ENCODE results near the gene ZNF385B.

Gene ZNF385B

GRCh38 chr2:179849719-179850118 is 11.7 kb downstream of the ZNF385B start:
- DNase-seq (ENCODE audit: low spot score in 2 of 2) (no peak), ATAC-seq (replicated peaks; ENCODE audit: extremely low read depth, poor library complexity, severe bottlenecking) (no peak)
- Mint-ChIP-seq H3K36me3 (ENCODE audit: insufficient read depth) (no peaks in the 10 kb centered on the region), H3K27me3 (peaks cover 10% of the 10 kb centered on the region), H3K9me3 (no peaks in the 10 kb centered on the region), H3K4me3 (no peak overlapping the region), H3K27ac (ENCODE audit: low read depth) (no peak overlapping the region), H3K4me1 (no peaks in the 10 kb centered on the region)

GRCh38 chr2:179843541-179843940 is 17.9 kb downstream of the ZNF385B start:
- Mint-ChIP-seq H3K27ac (ENCODE audit: low read depth) (no peak overlapping the region), H3K27me3 (no peaks in the 10 kb centered on the region), H3K36me3 (ENCODE audit: insufficient read depth) (no peaks in the 10 kb centered on the region), H3K4me1 (no peaks in the 10 kb centered on the region), H3K4me3 (no peak overlapping the region), H3K9me3 (no peaks in the 10 kb centered on the region)
- ATAC-seq (replicated peaks; ENCODE audit: extremely low read depth, poor library complexity, severe bottlenecking) (no peak), DNase-seq (ENCODE audit: low spot score in 2 of 2) (no peak)

- Mint-ChIP-seq H3K36me3 (ENCODE audit: insufficient read depth) (no peaks in the 10 kb centered on the region), H3K4me1 (no peaks in the 10 kb centered on the region)
- no peak for ATAC-seq (replicated peaks; ENCODE audit: extremely low read depth, poor library complexity, severe bottlenecking)
These were observed 18.8 kb downstream of the ZNF385B start for GRCh38 chr2:179842498-179843153.

GRCh38 chr2:179840840-179841239 is 20.6 kb downstream of the ZNF385B start:
- Mint-ChIP-seq H3K27me3 (no peaks in the 10 kb centered on the region), H3K36me3 (ENCODE audit: insufficient read depth) (no peaks in the 10 kb centered on the region), H3K4me1 (no peaks in the 10 kb centered on the region), H3K27ac (ENCODE audit: low read depth) (no peak overlapping the region), H3K9me3 (no peaks in the 10 kb centered on the region), H3K4me3 (no peak overlapping the region)
- DNase-seq (ENCODE audit: low spot score in 2 of 2) (no peak), ATAC-seq (replicated peaks; ENCODE audit: extremely low read depth, poor library complexity, severe bottlenecking) (no peak)

More at GRCh38 chr2:179842498-179843153, 18.8 kb downstream of the ZNF385B start:
- no peaks in the 10 kb centered on the region for H3K27me3 Mint-ChIP-seq
- no peak overlapping the region for H3K27ac Mint-ChIP-seq (ENCODE audit: low read depth)
- no peak for DNase-seq (ENCODE audit: low spot score in 2 of 2)
- H3K9me3 Mint-ChIP-seq = no peaks in the 10 kb centered on the region
- no peak overlapping the region for H3K4me3 Mint-ChIP-seq

- no peak for DNase-seq (ENCODE audit: low spot score in 2 of 2)
- Mint-ChIP-seq H3K4me3 (no peak overlapping the region), H3K4me1 (no peaks in the 10 kb centered on the region), H3K27ac (ENCODE audit: low read depth) (no peak overlapping the region), H3K36me3 (ENCODE audit: insufficient read depth) (no peaks in the 10 kb centered on the region), H3K27me3 (no peaks in the 10 kb centered on the region), H3K9me3 (no peaks in the 10 kb centered on the region)
- ATAC-seq (replicated peaks; ENCODE audit: extremely low read depth, poor library complexity, severe bottlenecking) = no peak
These were observed 24.0 kb downstream of the ZNF385B start for GRCh38 chr2:179837408-179837807.

GRCh38 chr2:179830043-179830787 is 31.2 kb downstream of the ZNF385B start:
- Mint-ChIP-seq H3K4me3 (no peak overlapping the region), H3K9me3 (no peaks in the 10 kb centered on the region), H3K27me3 (no peaks in the 10 kb centered on the region), H3K36me3 (ENCODE audit: insufficient read depth) (no peaks in the 10 kb centered on the region), H3K27ac (ENCODE audit: low read depth) (no peak overlapping the region), H3K4me1 (no peaks in the 10 kb centered on the region)
- no peak for DNase-seq (ENCODE audit: low spot score in 2 of 2)
- ATAC-seq (replicated peaks; ENCODE audit: extremely low read depth, poor library complexity, severe bottlenecking) = no peak

GRCh38 chr2:179826297-179826696 is 35.1 kb downstream of the ZNF385B start:
- ATAC-seq (replicated peaks; ENCODE audit: extremely low read depth, poor library complexity, severe bottlenecking) (no peak), DNase-seq (ENCODE audit: low spot score in 2 of 2) (no peak)
- no peak overlapping the region for H3K27ac Mint-ChIP-seq (ENCODE audit: low read depth)
- no peaks in the 10 kb centered on the region for H3K36me3 Mint-ChIP-seq (ENCODE audit: insufficient read depth)
- no peaks in the 10 kb centered on the region for H3K4me1 Mint-ChIP-seq
- H3K4me3 Mint-ChIP-seq = no peak overlapping the region
- no peaks in the 10 kb centered on the region for H3K9me3 Mint-ChIP-seq
- no peaks in the 10 kb centered on the region for H3K27me3 Mint-ChIP-seq

GRCh38 chr2:179825494-179825893 is 35.9 kb downstream of the ZNF385B start:
- DNase-seq (ENCODE audit: low spot score in 2 of 2) = no peak
- no peak overlapping the region for H3K4me3 Mint-ChIP-seq
- no peaks in the 10 kb centered on the region for H3K27me3 Mint-ChIP-seq
- no peaks in the 10 kb centered on the region for H3K4me1 Mint-ChIP-seq
- ATAC-seq (replicated peaks; ENCODE audit: extremely low read depth, poor library complexity, severe bottlenecking) = no peak
- H3K36me3 Mint-ChIP-seq (ENCODE audit: insufficient read depth) = no peaks in the 10 kb centered on the region
- H3K27ac Mint-ChIP-seq (ENCODE audit: low read depth) = no peak overlapping the region
- no peaks in the 10 kb centered on the region for H3K9me3 Mint-ChIP-seq

GRCh38 chr2:179824961-179825360 is 36.5 kb downstream of the ZNF385B start:
- H3K27ac Mint-ChIP-seq (ENCODE audit: low read depth) = no peak overlapping the region
- no peaks in the 10 kb centered on the region for H3K4me1 Mint-ChIP-seq
- H3K27me3 Mint-ChIP-seq = no peaks in the 10 kb centered on the region
- DNase-seq (ENCODE audit: low spot score in 2 of 2) = no peak
- no peaks in the 10 kb centered on the region for H3K36me3 Mint-ChIP-seq (ENCODE audit: insufficient read depth)
- no peak overlapping the region for H3K4me3 Mint-ChIP-seq
- H3K9me3 Mint-ChIP-seq = no peaks in the 10 kb centered on the region
- ATAC-seq (replicated peaks; ENCODE audit: extremely low read depth, poor library complexity, severe bottlenecking) = no peak

GRCh38 chr2:179822540-179822939 is 38.9 kb downstream of the ZNF385B start:
- H3K27me3 Mint-ChIP-seq = no peaks in the 10 kb centered on the region
- ATAC-seq (replicated peaks; ENCODE audit: extremely low read depth, poor library complexity, severe bottlenecking) = no peak
- H3K27ac Mint-ChIP-seq (ENCODE audit: low read depth) = no peak overlapping the region
- no peak for DNase-seq (ENCODE audit: low spot score in 2 of 2)
- no peaks in the 10 kb centered on the region for H3K4me1 Mint-ChIP-seq
- no peak overlapping the region for H3K4me3 Mint-ChIP-seq
- H3K9me3 Mint-ChIP-seq = no peaks in the 10 kb centered on the region
- H3K36me3 Mint-ChIP-seq (ENCODE audit: insufficient read depth) = no peaks in the 10 kb centered on the region

- Mint-ChIP-seq H3K4me1 (no peaks in the 10 kb centered on the region), H3K36me3 (ENCODE audit: insufficient read depth) (no peaks in the 10 kb centered on the region), H3K9me3 (no peaks in the 10 kb centered on the region), H3K27me3 (no peaks in the 10 kb centered on the region), H3K4me3 (no peak overlapping the region), H3K27ac (ENCODE audit: low read depth) (no peak overlapping the region)
- ATAC-seq (replicated peaks; ENCODE audit: extremely low read depth, poor library complexity, severe bottlenecking) (no peak), DNase-seq (ENCODE audit: low spot score in 2 of 2) (no peak)
These were observed 42.9 kb downstream of the ZNF385B start for GRCh38 chr2:179818546-179818945.

GRCh38 chr2:179817181-179817841 is 44.1 kb downstream of the ZNF385B start:
- ATAC-seq (replicated peaks; ENCODE audit: extremely low read depth, poor library complexity, severe bottlenecking) = no peak
- H3K27ac Mint-ChIP-seq (ENCODE audit: low read depth) = no peak overlapping the region

GRCh38 chr2:179814050-179814449 is 47.4 kb downstream of the ZNF385B start:
- H3K27ac Mint-ChIP-seq (ENCODE audit: low read depth) = no peak overlapping the region
- no peaks in the 10 kb centered on the region for H3K9me3 Mint-ChIP-seq
- H3K36me3 Mint-ChIP-seq (ENCODE audit: insufficient read depth) = no peaks in the 10 kb centered on the region
- H3K4me3 Mint-ChIP-seq = no peak overlapping the region
- H3K4me1 Mint-ChIP-seq = no peaks in the 10 kb centered on the region
- no peaks in the 10 kb centered on the region for H3K27me3 Mint-ChIP-seq
- DNase-seq (ENCODE audit: low spot score in 2 of 2) = no peak
- no peak for ATAC-seq (replicated peaks; ENCODE audit: extremely low read depth, poor library complexity, severe bottlenecking)

More at GRCh38 chr2:179817181-179817841, 44.1 kb downstream of the ZNF385B start:
- no peaks in the 10 kb centered on the region for H3K36me3 Mint-ChIP-seq (ENCODE audit: insufficient read depth)
- H3K4me1 Mint-ChIP-seq = no peaks in the 10 kb centered on the region
- H3K27me3 Mint-ChIP-seq = no peaks in the 10 kb centered on the region
- H3K9me3 Mint-ChIP-seq = no peaks in the 10 kb centered on the region
- no peak for DNase-seq (ENCODE audit: low spot score in 2 of 2)
- no peak overlapping the region for H3K4me3 Mint-ChIP-seq

Measured in central memory CD8-positive, alpha-beta T cell (primary cell).